Left kidney (tissue), 2 donors: Measurements from ENCODE around the gene ATG7. TPM values are rescaled to one million over a fixed set of nuclear protein-coding genes. Genes with fewer than 3 reads are reported as not detected.
A peak's percentile ranks its signal among the peaks of the same experiment; 100 is the strongest.
"Not testable (repeated sequence)": the region's sequence is repeated elsewhere in the genome, so short reads cannot be mapped to it uniquely, and the experiment has no call there.

Source experiments
- DNase-seq: peaks from one replicate; pipeline ENCODE4 v3.0.0-alpha.2; 2013
- polyA plus RNA-seq: library from polyadenylated mRNA; unstranded; fragments of 120-200 nt; gene quantifications from one replicate; pipeline ENCODE4 v1.2.1, GENCODE V29; 2013; ENCODE audit not compliant: insufficient read length

The ATG7 gene
- polyA plus RNA-seq, 1 donor = 27.8 TPM

DNA sequence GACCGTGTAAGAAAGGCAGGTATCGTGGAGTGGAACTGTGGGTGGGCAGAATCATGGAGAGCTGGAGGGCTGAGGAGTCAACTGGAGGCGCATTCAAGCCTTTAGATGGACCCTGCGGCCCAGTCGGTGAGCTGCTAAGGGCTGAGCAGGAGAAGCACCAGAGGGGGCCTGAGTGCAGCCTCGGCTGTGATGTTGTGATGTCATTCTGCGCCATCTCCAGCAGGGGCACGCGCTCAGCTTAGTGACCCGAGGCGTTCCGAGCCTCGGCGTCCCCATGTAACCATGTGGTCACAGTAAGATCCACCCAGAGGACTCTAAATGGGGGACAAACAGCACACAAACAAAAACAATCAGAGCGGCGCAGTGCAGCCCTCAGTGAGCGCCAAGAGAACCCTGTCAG lies 294.7 kb downstream of the ATG7 start:
- DNase-seq = no peak

DNA sequence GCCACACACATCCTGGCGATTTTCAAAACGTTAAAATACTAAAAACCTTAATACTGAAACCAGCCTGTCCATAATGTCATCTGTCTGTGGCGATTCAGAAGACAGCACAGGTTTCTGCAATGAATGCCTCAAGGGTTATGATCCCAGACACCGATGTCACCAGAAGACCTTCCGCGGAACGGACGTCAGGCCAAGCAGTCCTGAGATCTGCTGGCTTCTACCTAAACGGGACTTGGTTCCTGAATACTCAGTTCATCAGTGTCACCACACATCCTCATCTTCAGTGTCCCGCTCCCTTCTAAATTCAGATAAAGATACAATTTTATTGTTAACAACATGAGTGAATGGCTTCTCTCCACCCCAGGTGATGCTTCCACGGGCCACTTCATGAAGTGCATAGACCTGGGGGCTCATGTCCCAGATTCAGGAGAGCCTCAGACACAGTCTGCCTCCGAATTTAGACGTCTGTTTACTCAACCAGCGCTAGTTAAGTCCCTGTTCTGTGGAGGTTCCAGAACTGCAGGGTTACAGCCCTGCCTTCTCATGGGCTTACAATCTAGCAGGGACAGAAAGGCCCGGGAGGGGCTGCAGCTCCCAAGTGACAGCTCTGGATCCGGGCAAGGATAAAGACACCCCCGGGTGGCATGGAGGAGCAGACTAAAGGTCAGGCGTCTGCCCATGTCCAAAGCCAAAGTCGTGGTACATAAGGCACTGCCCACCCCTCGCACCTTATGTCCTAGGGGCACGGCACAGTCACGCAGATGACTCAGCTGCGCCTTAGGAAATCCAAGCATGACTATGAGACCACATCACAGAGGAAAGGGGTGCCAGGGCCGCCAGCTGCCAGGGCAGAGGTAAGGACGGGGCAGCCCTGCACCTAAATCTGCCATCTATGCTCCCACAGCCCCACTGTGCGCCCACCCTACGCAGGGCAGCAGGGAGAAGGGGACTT lies 295.6 kb downstream of the ATG7 start:
- no peak for DNase-seq

DNA sequence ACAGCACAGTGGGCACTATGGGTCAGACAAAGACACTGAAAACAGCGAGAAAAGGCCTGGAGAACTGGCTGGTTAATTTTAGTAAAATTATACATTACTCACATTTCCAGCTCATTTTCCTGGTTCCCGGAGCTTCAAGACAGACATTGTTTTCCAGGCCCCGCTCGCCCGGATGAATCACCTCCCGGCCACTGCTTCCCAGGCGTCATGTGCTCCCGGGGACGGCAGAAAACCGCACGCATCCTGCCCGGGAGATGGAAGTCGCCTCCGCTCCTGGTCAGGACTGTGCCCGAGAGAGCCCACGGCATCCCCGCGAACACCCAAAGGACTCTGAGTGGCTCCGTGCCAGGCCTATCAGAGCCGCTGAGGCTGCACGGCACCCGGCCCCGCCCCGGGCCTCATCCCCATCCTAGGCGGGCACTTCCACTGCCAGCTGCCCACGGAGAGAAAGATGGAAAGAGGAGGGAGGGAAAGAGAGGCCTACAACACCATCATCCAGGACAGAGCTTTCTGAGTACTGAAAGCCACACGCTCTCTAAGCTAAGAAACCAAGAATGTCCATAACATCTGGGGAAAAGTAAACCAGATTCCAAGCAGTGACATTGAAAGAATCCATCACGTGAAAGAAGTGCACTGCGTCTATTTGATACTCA lies 296.4 kb downstream of the ATG7 start:
- DNase-seq = no peak

DNA sequence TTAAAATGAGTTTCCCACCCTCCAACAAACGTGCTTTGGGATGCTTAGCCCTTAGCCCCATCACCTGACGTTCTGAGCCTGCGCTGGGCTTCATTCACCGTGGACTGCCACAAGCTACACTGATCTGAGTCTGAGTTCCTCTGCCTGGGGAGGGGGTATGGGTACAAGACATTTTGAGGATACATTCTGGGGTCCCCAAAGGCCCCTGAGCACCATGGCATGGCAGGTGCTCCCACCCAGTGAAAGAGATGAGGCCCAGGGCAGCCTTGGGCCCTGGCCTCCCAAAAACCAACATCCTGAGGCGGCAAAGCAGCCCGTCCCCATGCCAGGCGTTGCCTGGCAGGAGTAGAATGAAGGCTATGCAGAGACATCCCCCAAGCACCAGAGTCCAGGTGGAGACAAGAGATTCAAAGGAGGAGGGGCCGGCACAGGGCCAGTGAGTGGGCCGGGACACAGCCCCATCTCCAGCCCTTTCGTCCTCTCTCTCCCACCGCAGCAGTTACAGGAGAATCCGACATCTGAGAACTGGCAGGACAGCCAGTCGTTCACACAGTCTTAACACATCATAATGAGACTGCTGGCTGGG lies 297.1 kb downstream of the ATG7 start:
- no peak for DNase-seq

DNA sequence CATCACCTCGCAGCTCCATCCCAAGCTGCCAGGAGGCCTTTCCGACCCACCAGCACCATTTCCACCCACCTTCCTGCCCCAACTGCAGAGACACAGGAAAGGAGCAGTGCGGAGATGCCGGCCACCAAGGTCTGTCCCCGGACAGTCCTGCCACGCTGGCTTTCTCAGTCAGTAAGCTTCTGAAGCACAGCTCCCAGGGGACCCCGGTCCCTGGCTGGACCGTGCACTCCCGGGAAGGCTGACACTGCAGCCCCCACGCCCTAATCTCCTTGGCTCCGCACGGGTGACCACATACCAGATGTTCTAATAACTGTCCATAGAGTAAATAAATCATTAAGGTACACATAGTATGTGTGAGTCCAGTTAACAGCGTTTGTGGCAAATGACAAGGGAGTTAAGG lies 298.1 kb downstream of the ATG7 start:
- DNase-seq = no peak

DNA sequence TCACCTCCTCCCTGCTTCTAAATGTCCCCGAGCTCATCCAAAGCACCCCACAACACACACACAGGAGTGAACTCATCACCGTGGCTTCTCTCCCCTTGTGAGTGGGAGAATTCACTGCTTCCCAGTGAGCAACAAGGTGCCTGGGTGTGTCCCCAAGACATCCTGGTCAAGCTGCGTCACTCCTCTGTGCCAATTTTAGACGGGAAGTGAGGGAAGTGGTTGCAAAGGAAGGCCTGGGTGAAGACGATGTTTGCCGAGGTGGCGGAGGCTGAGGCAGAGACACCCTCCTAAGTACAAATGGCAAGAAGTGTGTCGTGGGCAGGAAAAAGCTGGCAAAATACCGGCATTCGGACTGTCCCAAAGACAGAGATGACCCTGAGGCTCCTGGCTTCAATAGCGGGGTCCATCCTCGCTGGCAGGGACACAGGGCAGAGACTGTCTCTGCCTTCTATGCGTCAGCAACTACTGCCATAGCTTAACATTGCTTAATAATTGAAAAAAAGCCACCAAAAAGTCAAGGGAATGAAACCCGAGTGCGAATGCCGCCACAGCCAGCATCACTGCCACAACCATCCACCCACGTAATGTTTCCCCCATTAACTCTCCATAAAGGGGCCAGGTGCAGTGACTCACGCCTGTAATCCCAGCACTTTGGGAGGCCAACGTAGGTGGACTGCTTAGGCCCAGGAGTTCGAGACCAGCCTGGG lies 298.7 kb downstream of the ATG7 start:
- DNase-seq = no peak

DNA sequence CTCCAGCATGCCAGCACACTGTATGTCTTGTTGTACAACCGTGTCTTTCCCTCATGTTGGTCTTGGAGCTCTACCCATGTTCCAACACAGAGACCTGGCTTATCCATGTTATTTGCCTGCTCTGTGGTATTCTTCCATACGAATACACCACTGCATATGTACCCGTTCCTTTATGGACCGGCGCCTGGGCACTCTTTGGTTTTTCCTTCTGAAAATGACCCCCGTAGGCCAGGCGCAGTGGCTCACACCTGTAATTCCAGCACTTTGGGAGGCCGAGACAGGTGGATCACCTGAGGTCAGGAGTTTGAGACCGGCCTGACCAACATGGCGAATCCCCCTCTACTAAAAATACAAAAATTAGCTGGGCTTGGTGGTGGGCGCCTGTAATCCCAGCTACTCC lies 300.5 kb downstream of the ATG7 start:
- DNase-seq = not testable (repeated sequence)

DNA sequence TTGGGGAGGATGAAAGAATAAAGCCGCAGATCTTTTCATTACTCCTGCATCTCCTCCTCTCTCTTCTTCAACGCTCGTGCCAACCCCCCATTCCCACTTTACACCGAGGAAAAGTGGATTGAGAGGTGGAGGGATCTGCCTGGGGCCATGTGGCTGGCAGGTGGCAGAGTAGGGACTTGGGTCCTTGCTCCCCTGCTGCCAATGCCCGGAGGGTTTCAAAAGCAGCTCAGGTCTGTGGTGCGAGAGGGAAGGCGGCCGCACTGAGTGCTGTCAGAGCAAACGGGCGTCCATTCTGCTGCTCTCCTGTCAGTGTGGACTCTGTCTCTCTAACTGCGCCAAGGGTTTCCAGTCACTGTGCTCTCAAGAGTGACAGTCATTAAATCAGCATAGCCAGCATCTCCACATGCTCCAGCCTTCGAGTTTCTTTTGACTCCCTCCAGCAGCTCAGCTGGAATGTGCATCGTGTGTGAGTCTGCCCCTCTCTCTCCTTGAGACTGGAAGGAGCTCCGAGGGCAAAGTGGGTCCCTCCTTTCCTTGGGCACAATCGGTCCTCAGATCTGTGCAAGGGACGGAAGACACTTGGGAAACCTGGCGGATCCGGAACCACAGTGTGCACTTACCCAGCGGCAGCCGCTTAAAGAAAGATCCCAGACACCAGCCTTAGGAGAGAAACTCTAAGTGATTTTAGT lies 302.9 kb downstream of the ATG7 start:
- DNase-seq = no peak

DNA sequence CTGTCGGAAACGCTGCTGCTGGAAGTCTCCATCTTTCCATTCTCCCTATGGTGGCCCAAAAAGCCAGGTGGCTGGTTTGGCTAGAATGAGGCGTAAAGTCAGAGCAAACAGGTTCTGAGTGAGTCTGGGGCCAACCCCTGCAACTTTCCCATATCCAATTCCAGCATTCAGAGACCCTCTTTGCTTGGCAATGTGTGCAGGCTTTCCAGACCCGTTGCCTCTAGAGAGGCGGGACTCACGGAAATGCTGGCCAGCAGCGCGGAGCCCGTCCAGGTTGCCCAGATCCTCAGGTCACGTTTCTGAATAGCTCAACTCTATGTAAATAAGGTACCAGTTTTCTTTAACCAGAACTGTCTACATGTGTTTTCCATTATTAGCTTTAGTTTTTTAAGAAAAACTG lies 303.5 kb downstream of the ATG7 start:
- no peak for DNase-seq

DNA sequence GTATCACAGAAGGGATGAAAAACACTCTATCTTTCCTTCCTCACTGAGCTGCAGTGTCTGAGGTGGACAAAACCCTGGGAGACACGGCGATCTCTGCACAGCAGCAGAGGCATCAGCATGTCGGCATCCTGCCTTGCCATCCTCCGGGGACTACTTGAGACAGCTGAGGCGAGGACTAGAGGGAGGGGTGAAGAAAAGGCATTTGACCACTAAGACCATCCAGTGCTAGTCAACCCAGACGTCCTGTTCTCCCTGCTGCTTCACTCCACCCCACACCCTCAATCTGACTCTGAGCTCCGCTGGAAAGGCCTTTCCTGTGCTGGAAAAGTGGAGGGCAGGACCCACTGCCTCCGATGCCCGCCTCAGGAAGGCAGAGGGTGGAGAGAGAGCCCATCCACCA lies 304.3 kb downstream of the ATG7 start:
- DNase-seq = no peak

DNA sequence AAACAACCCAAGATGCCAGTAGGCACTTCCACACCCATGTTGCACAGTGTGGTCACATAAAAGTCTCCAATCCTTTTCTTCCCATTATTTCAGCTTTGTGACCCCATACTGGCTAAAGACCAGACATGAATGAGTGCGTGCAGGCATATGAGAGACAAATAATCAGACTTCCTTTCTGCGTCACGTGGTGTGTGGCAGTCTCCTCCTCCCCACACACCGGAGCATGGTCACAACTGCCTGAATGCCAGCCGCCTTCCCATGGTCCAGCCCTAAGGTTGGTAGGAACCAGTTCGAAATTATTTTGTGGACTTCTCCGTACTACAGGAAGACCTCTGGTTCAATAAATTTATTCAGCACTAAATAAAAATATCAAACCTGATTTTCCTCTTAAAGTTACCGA lies 306.0 kb downstream of the ATG7 start:
- no peak for DNase-seq

DNA sequence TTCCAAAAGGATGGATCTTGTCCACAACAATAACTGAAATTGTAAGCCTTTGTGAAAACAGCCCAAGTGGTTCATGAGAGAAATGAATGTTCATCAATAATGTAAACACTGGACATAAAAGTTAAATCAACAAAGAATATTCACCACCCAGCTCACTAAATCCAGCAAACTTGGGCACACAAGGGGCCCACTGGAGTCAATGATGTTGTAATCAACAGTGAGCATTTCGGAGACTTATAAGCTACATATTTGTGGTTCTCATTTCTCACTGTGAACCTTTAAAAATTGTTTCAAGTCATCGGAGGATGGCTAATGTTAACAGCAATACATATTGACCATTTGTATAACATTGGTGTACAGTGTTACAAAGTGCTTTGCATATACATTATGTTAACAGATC lies 308.4 kb downstream of the ATG7 start:
- DNase-seq = no peak

DNA sequence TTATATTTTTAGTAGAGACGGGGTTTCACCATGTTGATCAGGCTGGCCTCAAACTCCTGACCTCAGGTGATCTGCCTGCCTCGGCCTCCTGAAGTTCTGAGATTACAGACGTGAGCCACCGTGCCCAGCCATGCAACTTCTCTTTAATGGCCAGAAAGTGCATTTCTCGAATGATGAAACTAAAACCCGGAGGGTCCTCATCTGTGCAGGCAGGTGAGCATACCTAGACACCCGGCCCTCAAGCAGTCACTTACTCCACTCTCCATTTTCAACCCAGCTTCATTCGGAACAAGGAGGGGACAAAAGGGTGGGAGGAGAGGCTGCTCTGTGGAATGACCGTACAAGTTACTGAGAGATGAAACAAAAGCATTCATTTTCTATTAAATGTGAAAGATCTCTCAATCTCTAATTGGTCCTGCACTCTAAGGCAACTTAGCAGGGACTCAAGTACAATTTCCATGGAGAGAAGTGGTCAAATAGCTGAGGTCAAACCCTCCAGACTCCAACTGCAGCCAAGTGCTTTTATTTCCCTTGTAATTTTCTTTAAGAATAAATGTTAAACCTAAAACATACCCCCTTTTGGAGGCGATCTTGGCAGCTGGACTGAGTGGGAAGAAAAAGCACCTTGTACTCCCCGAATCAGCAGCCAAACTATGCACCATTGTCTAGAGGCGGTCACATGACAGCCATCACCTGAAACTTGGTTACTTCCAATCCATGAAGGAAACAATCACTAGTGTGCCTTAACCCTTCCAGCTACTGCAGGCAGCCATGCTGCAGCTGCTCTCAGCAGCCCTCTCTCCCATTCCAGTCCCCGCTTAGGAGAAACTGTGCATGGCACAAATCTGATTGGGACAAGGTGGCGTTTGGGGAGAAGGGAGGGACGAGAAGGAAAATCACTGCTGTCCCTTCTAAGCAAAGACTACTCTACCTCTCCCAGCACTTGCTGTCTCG lies 309.3 kb downstream of the ATG7 start:
- DNase-seq = no peak

DNA sequence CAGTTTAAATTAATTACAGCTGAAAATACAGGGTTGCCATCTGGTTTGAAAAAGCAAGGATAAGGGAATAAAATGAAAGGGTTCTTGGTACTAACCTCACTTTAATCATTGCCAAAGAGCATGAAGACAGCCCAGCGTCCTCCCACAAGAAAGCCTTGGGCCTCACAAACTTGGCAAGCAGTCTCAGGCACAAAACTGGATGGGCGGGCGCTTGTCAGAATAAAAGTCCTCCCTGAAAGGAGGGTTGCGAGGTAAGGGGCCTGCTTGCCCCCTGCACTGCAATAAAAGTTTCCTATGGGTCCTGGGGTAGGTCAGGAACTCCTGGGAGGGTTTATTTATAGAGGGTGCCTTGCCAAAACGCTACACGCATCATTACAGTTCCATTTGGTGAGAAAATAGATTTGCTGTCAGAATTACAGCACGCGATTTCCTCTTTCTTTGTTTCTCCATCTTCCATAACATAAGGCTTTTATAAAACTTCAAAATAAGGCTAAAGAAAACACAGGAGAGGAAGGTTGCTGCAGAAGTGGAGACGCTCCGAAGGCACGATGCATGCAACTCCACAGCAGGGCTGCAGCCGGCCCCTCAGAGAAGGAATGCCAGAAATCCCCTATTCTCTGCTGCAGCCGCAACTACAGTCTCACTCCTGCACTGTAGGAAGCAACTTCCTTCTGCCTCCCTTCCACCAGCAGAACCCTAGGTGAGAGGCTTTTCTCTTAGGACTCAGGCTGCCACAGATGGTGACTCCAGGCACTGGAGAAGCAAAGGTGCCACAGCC lies 310.2 kb downstream of the ATG7 start:
- DNase-seq = peak; percentile 87

DNA sequence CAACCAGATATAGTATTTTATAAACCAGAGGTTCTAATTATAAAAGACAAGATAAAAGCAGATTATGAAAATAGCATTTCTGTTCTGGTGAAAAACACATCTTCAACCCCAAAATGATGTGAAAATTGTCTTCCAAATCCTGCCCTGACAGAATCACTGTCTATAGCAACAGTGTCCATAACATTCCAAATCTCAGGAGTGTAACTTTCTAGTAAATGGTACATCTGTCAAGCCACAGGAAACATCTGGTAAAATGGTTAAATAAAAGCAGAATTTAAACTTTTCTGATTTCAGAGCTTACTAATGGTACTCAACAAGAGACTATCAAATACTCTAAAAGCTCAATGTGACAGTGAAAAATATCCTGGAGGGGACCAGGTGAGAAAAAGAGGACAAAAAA lies 311.0 kb downstream of the ATG7 start:
- no peak for DNase-seq

DNA sequence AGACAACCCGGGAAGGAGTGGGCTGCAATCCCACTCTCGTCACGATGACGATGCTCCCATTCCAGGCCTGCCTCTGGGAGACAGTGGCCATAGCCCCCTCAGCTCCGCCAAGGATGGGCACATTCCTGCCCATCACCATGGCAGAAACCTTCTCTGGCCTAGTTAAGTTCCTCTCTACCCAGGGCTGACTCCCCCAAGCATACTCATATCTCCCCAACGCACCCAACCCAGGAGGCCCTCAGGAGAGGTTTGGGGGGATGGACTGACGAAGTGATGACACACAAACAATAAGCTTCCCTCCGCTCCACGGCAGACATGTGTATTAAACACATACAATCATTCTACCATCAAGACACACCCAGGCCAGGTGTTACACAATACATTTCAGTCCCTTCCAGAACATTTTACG lies 311.4 kb downstream of the ATG7 start:
- no peak for DNase-seq

DNA sequence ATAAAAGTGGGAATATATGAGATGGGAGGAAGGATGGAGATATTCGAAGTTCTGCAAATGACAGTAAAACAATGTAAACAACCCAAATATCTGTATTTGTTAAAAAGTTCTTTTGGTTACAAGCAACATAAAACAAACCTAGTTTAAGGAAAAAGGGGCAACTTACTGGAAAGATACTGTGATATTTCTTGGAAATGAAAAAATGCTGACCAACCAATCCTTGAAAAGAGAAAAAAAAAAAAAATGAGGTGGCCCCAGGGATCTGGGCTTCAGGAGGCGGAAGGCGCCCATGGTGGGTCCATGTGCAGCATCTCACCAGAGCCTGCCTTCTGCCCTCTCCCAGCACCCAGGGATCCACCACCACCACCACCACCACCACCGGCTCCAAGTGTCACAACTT lies 312.4 kb downstream of the ATG7 start:
- DNase-seq = no peak

DNA sequence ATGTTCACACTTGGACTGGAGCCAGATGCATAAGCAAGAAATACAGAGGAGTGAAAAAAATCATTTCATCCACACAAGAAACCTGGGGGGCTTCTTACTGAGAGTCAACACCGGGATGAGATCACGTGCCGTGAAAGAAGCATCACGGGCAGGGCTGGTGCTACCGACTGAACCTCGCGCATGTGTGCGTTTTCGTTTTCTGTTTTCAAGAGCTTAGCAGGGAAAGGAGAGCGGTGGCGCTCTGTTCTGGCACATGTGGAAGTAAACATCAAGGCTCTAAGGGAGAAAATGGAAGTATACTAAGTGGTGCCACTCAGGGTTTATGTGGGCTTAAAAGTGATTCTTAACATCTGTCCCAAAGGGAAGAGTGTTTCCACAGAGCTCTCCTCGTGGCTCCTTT lies 315.6 kb downstream of the ATG7 start:
- DNase-seq = no peak

DNA sequence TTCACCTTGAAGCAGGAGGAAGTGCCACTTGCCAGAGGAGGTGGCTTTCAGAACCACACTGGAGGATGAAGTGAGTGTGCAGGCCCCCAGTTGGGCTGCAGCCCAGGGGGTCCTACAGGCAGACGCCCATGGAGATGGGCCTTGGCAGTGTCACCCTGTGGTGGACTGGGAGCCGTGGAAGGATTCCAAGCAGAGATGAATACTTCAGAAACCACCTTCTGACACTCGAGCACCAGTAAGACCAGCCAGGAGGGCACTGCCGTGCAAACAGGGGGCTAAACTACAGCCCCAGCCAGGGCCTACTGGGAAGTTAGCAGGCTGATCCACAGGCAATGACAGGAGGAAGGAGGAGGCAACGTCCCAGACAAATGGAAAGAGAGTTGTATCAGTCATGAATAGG lies 316.1 kb downstream of the ATG7 start:
- DNase-seq = no peak

DNA sequence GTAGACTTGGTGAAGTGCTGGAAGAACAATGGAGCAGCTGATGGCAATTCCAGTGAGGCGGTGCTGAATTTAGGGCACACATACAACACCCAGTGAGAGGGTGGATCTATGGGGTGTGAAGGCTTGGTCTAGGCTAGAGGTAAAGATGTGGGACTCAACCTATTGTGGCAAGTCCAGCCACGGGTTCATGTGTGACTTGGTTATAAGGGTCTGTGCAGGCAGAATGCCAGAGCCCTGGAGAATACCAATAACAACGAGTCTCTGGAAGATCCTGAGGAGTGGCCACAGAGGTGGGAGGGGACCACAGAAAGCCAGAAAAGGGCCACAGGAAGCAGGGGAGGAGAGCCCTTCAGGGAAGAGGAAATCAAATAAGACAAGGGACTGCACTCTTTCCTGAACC lies 316.6 kb downstream of the ATG7 start:
- no peak for DNase-seq
